Mononuclear cell (primary cell): ENCODE results near the gene TSPAN15. TPM values are rescaled to one million over a fixed set of nuclear protein-coding genes. Genes with fewer than 3 reads are reported as not detected.
"Not testable (repeated sequence)": the region's sequence is repeated elsewhere in the genome, so short reads cannot be mapped to it uniquely, and the experiment has no call there.

Experiments
- H3K27me3 ChIP-seq: 2 replicates; pipeline ENCODE4 v1.6.0; 2011; ENCODE audit warnings: low read length, control low read depth; ENCODE audit not compliant: insufficient read depth
- H3K4me1 ChIP-seq: 2 replicates; pipeline ENCODE4 v1.5.1; 2011; ENCODE audit warnings: mild to moderate bottlenecking, low read length, control low read depth; ENCODE audit not compliant: insufficient read depth
- H3K4me3 ChIP-seq: 2 replicates; pipeline ENCODE4 v1.5.1; 2011; ENCODE audit warnings: mild to moderate bottlenecking, low read length, moderate library complexity
- H3K9me3 ChIP-seq: 2 replicates; pipeline ENCODE4 v1.5.1; 2011; ENCODE audit warnings: low read depth, mild to moderate bottlenecking, control low read depth, low read length
- total RNA-seq: library from RNA; depleted of rRNA; stranded (reverse); fragments of >200 nt; gene quantifications from one replicate; pipeline ENCODE4 v1.2.3, GENCODE V29; 2012

TSPAN15 gene
- total RNA-seq, 1 donor = 1.6 TPM

DNA sequence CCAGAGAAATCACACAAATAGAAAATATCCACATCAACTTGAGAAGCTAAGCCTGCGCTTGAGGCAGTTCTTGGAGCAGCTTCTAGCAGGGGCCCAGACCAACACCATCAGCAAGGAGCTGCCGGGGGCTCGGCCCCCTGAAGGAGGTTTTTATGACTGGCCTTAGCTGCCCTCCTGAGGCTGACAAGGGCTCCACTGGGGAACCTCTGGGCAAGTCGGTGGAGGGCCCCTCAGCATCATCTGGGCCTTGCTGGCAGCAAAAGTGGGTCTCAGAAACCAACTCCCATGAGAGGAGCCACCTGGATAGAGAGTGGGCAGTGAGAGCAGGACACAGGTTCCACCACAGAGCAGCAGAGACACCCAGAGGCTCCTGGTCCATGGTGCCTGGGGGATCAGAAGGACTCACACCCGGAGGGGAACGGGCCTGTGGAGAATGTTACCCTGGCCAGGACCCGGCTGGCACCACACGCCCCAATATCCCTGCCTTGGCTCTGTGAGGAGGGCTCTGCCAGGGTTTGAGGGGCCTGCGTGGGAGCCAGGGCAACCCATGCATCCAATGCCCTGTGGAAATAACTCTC lies 66.1 kb downstream of the TSPAN15 start:
- Histone ChIP-seq H3K4me1 (no peaks in the 10 kb centered on the region), H3K27me3 (no peaks in the 10 kb centered on the region), H3K9me3 (no peaks in the 10 kb centered on the region), H3K4me3 (no peak overlapping the region)

DNA sequence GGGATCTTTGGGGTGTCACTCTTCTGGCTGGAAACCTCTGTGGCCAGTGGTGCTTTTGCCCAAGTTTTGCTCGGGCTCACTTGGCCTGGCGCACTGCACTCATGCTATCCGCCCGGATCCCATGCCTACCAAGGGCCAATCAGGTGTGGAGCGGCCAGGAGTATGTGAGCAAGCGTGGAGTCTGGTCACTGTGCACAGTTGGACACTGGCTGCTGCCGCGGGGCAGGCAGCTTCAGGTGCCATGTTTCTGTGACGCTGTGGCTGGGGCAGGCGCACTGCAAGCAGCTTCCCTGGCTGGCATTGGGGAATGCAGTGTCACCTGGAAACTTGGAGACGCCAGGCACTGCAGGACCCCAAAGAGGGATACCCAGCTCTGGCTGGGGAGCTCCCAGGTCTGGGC lies 76.7 kb downstream of the TSPAN15 start:
- H3K27me3 ChIP-seq = peaks cover 3% of the 10 kb centered on the region
- H3K9me3 ChIP-seq = no peaks in the 10 kb centered on the region
- no peaks in the 10 kb centered on the region for H3K4me1 ChIP-seq
- no peak overlapping the region for H3K4me3 ChIP-seq

DNA sequence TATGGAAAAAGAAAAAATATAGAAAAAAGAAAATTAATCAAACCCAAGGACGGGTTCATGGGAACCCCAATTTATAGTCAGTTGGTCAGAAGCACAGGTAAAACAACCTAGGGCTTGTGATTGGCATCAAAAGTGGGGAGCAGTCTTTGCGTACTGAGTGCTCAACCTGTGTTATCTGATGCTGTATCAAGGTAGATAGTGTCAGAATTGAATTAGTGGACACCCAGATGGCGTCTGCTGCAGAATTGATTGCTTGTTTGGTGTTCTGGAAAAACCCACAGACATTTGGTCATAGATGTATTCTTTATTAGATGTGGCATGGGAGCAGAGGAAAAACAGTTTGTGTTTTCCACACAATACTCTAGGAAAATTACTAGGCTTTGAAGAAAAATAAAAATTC lies 82.4 kb downstream of the TSPAN15 start:
- Histone ChIP-seq H3K4me1 (no peaks in the 10 kb centered on the region), H3K4me3 (no peak overlapping the region), H3K9me3 (no peaks in the 10 kb centered on the region), H3K27me3 (peaks cover 3% of the 10 kb centered on the region)

DNA sequence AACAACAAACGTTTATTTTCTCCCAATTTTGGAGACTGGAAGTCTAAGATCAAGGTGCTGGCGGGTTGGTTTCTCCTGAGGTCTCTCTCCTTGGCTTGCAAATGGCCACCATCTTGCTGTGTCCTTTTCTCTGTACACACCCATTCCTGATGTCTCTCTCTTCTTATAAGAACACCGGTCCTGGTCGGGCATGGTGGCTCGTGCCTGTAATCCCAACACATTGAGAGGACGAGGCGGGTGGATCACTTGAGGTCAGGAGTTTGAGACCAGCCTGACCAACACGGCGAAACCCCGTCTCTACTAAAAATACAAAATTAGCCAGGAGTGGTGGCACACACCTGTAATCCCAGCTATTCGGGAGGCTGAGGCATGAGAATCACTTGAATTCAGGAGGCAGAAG lies 85.3 kb downstream of the TSPAN15 start:
- not testable (repeated sequence) for H3K27me3 ChIP-seq, H3K4me1 ChIP-seq, H3K9me3 ChIP-seq, H3K4me3 ChIP-seq

DNA sequence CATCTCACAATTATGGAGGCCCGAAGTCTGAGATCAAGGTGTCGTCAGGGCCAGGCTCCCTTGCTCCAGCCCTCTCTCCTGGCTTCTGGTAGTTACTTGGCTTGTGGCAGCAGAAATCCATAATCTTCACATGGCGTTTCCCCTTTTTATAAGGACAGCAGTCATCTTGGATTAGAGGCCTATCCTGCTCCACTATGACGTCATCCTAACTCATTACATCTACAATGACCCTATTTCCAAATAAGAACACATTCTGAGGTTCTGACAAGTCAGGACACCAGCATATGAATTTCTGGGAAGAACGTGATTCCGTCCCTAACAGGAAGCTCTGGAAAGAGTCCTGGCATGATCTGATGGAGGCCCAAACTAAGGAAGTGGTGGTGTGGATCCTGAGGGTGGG lies 86.2 kb downstream of the TSPAN15 start:
- Histone ChIP-seq H3K4me1 (no peaks in the 10 kb centered on the region), H3K27me3 (no peaks in the 10 kb centered on the region), H3K9me3 (no peaks in the 10 kb centered on the region), H3K4me3 (no peak overlapping the region)

DNA sequence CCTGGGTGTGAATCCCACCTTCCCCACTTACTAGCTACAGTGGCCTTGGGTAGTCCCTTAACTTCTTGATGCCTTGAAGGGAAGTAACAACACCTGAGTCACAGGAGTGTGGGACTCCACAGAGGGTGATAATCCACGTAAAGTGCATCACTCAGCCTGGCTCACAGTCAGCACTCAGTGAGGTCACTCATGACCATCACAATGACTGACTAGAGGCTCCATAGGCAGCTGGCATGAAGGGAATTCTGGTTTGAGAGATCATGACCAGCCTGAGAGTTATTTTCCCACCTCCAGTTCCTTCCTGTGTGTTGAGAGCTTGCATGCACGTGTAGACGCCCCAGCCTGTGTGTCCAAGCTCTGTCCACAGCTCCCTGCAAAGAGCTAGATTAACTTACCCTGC lies 87.2 kb downstream of the TSPAN15 start:
- Histone ChIP-seq H3K4me1 (no peaks in the 10 kb centered on the region), H3K9me3 (no peaks in the 10 kb centered on the region), H3K4me3 (no peak overlapping the region), H3K27me3 (no peaks in the 10 kb centered on the region)

DNA sequence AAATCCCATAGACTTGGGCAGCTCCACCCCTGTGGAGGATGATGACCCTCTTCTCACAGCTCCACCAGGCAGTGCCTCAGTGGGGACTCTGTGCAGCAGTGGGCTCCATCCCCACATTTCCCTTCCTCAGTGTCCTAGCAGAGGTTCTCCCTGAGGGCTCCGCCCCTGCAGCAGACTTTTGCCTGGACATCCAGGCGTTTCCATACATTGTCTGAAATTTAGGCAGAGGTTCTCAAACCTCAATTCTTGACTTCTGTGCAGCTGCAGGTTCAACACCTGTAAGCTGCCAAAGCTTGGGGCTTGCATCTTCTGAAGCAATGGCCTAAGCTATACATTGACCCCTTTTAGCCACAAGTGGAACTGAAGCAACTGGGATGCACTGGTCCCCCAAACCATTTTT lies 90.2 kb downstream of the TSPAN15 start:
- Histone ChIP-seq H3K4me3 (no peak overlapping the region), H3K9me3 (no peaks in the 10 kb centered on the region), H3K27me3 (no peaks in the 10 kb centered on the region), H3K4me1 (no peaks in the 10 kb centered on the region)

DNA sequence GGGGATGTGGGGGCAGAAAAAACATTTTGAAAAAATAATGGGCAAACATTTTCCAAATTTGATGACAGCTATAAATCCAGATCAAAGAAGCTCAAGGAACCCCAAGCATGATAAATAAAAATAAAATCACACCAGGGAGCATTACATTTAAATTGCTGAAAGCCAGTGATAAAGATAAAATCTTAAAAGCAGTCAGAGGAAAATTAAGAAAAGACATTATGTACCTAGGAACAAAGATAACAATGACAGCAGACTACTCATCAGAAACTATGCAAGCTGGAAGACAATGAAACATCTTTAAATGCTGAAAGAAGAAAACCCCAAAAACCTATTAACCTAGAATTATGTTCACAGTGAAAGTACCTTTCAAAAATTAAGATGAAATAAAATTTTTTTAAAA lies 98.7 kb downstream of the TSPAN15 start:
- H3K4me3 ChIP-seq = no peak overlapping the region
- peaks cover 23% of the 10 kb centered on the region for H3K9me3 ChIP-seq
- peaks cover 5% of the 10 kb centered on the region for H3K27me3 ChIP-seq
- no peaks in the 10 kb centered on the region for H3K4me1 ChIP-seq

DNA sequence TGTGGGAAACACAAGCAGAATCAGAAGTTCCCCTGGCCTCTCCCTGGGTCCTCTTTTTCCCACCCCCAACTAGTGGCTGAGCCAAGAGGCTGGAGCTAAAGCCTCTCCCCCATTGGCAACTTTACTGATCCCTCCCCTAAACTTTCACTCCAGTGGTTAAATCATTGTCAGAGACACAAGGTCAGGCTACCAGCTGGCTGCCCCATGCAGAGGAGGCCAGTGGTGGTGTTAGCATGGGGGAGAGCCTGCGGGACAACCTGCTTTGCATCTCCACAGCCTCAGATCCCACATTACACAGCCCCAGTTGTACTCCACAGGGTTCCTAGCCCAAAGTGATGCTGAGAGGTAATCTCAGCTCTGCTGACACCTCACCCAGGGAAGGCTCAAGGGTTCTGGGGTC lies 101.0 kb downstream of the TSPAN15 start:
- peaks cover 5% of the 10 kb centered on the region for H3K27me3 ChIP-seq
- no peaks in the 10 kb centered on the region for H3K4me1 ChIP-seq
- peaks cover 23% of the 10 kb centered on the region for H3K9me3 ChIP-seq
- no peak overlapping the region for H3K4me3 ChIP-seq

DNA sequence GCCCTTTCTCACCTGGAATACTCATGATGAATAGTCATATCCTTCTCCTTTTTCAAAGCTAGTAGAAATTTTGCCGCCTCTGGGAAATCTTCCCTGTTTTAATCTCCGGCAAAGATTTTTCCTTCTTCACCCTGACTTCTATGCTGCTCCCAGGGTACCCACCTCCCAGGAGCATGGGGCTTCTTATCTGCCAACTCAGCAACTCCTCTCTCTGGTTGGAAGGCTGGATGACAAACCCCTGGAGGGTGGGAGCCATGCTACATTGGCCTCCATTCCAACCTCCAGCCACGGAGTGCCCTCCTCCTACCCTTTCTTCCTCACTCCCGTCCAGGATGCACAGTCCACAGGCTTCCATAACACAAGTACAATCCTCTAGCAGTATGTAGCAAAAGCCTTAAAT lies 102.1 kb downstream of the TSPAN15 start:
- Histone ChIP-seq H3K9me3 (peaks cover 23% of the 10 kb centered on the region), H3K27me3 (peaks cover 5% of the 10 kb centered on the region), H3K4me3 (no peak overlapping the region), H3K4me1 (peaks cover 2% of the 10 kb centered on the region)

DNA sequence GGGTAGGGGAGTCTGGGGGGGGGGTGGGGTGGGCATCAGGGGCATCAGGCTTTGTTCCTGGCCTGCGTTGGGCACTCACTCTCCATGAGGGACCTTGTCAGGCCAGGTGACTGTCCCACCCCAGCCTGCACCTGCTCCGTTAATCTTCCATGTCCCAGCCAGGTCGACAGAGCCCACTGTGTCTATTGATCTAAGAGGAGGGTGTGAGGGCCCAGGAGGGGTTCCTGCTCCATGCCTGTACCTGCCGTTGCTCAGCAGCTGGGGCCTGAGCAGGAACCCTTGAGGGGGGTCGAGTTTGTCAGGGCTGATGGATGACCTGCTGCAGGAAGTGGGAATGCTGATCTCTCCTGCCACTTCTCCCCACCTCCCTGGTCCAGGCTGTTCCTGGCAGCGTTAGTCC lies 103.3 kb downstream of the TSPAN15 start:
- H3K4me3 ChIP-seq = no peak overlapping the region
- H3K4me1 ChIP-seq = peaks cover 8% of the 10 kb centered on the region
- peaks cover 16% of the 10 kb centered on the region for H3K9me3 ChIP-seq
- peaks cover 5% of the 10 kb centered on the region for H3K27me3 ChIP-seq

Other genes with a start within 250 kb of the TSPAN15 start
- gene HKDC1, start 231.1 kb upstream of the TSPAN15 start, total RNA-seq = 1.0 TPM
- gene HK1, start 173.0 kb upstream of the TSPAN15 start, total RNA-seq = 35.6 TPM
- not detected for gene TACR2, start 34.5 kb upstream of the TSPAN15 start, total RNA-seq
- gene NEUROG3, start 122.0 kb downstream of the TSPAN15 start, total RNA-seq = not detected
- not detected for gene FAM241B, start 178.8 kb downstream of the TSPAN15 start, total RNA-seq